Adrenal gland (tissue), 12 donors: Measurements from ENCODE around the gene CRADD. TPM values are rescaled to one million over a fixed set of nuclear protein-coding genes. Genes with fewer than 3 reads are reported as not detected.

Source experiments
- DNase-seq, 7 donors: peaks; one replicate each; pipeline ENCODE4 v3.0.0-alpha.2; 2019 to 2020
- H3K27ac ChIP-seq, 5 donors: fragments of 200-600 bp; sonication (generic) in 4 of 5; 1 replicate in 3 of 5; 2 replicates in 2 of 5; pipeline versions ENCODE4 v1.5.1 to v1.8.0; 2016 to 2020; ENCODE audit warnings: mild to moderate bottlenecking in 1 of 5
- H3K27me3 ChIP-seq: fragments of 200-600 bp; 2 replicates; pipeline ENCODE4 v1.8.0; 2021
- H3K36me3 ChIP-seq, 2 donors: fragments of 200-600 bp; replicated peaks in 1 of 2; 1 replicate in 1 of 2; 2 replicates in 1 of 2; pipeline versions ENCODE4 v1.5.1 to v1.8.0; 2018 to 2022
- H3K4me1 ChIP-seq, 2 donors: fragments of 200-600 bp; replicated peaks in 1 of 2; 1 replicate in 1 of 2; 2 replicates in 1 of 2; pipeline versions ENCODE4 v1.5.1 to v1.8.0; 2018 to 2021
- H3K4me3 ChIP-seq, 4 donors: fragments of 200-600 bp; sonication (generic) in 3 of 4; one replicate each; pipeline ENCODE4 v1.5.1; 2016 to 2018
- H3K9me3 ChIP-seq, 3 donors: fragments of 200-600 bp; sonication (generic) in 1 of 3; replicated peaks in 1 of 3; 1 replicate in 2 of 3; 2 replicates in 1 of 3; pipeline versions ENCODE4 v1.5.1 to v1.8.0; 2016 to 2021
- POLR2A ChIP-seq, 2 donors: fragments of 450-650 bp; IDR thresholded peaks; one replicate each; pipeline ENCODE4 v1.6.1; 2017; ENCODE audit warnings: antibody characterized with exemption in 2 of 2, mild to moderate bottlenecking in 2 of 2, moderate library complexity in 1 of 2
- WGBS, 4 donors: extraction: QIAGEN DNeasy Blood & Tissue Kit in 2 of 4; methylation state at CpG; one replicate each; pipeline versions ENCODE4 v1.1.5 to v1.1.7; 2013 to 2017; 5-methylcytosine and 5-hydroxymethylcytosine counted together
- intact Hi-C, 2 donors: fragments of 100-400 bp; cut with DNase I; formaldehyde crosslinking; loops; one replicate each; pipeline versions ENCODE4 v1.14.1 to v1.15.0; 2022 to 2023
- polyA plus RNA-seq, 3 donors: library from polyadenylated mRNA; stranded (reverse); fragments of 200-250 nt in 2 of 3; fragments of 350-450 nt in 1 of 3; fragmentation: Illumina TruSeq in 1 of 3; extraction: RNeasy Lipid Tissue Mini Kit (QIAGEN cat#74804) in 1 of 3; gene quantifications; one replicate each; pipeline ENCODE4 v1.2.3, GENCODE V29; 2013 to 2014
- total RNA-seq, 9 donors: library from RNA; depleted of rRNA in 4 of 9; stranded (reverse); fragments of >200 nt in 4 of 9; fragments of 120-200 nt in 1 of 9; fragmentation: NEBNext Ultra II Directional in 1 of 9; extraction: Animal tissue kit (Norgen Biotek cat#: 25700) in 1 of 9; gene quantifications; one replicate each; pipeline versions ENCODE4 v1.1.0 to v1.2.4, GENCODE V29; 2013 to 2023
- TF ChIP-seq, protein P1 (sequence below), 6 experiments: fragments of 450-650 bp in 4 of 6; fragments of 200-600 bp in 2 of 6; sonication (generic) in 1 of 6; IDR thresholded peaks; 1 replicate in 5 of 6; 2 replicates in 1 of 6; pipeline versions ENCODE4 v1.5.1 to v1.8.0; 2016 to 2021; ENCODE audit warnings: antibody characterized with exemption in 6 of 6, mild to moderate bottlenecking in 2 of 6, moderate library complexity in 1 of 6
- donor health status: healthy with polysubstance abuse.
- donor health status: Bipolar disorder and iron deficiency.
- donor health status: DM: yes; HTN: yes; CAD: no.
- donor health status: DM: no; HTN: no; CAD: no.
- donor health status: DM: no; HTN: no; CAD: no.
- donor health status: DM: yes; HTN: yes; CAD: no.

Gene CRADD
- total and polyA plus RNA-seq, 12 donors: 7.3 to 70.1 (median 35.8) TPM

DNA sequence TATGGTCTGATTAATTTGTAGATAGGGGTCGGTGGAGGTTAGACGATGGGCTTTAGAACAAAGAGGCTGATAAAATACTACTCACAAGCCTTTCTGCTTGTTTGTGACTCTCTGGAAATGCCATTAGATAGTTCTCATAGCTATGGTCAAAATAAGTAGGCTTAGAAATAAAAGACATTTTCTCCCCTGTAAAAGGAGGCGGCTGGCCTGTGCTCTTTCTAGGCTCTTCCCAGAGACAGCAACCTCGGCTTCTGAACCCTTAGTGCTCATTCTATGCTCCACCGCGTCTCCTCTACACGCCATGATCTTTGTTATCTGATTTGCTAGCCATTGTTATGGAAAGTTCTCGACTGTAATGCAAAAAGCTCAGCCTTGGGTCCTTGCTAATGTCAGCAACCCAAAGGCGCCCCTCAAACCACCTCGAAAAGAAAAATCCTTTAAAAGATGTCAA lies 64.5 kb downstream of the CRADD start:
- no peaks in the 10 kb centered on the region for H3K9me3 ChIP-seq
- H3K36me3 ChIP-seq: no peaks in the 10 kb centered on the region
- 6 to 12% (median 11%) methylated on average over 10 of the region's 10 CpGs for WGBS, 4 donors
- no peak for TF ChIP-seq POLR2A (IDR thresholded peaks at IDR 0.05)
- TF ChIP-seq, protein P1, sequence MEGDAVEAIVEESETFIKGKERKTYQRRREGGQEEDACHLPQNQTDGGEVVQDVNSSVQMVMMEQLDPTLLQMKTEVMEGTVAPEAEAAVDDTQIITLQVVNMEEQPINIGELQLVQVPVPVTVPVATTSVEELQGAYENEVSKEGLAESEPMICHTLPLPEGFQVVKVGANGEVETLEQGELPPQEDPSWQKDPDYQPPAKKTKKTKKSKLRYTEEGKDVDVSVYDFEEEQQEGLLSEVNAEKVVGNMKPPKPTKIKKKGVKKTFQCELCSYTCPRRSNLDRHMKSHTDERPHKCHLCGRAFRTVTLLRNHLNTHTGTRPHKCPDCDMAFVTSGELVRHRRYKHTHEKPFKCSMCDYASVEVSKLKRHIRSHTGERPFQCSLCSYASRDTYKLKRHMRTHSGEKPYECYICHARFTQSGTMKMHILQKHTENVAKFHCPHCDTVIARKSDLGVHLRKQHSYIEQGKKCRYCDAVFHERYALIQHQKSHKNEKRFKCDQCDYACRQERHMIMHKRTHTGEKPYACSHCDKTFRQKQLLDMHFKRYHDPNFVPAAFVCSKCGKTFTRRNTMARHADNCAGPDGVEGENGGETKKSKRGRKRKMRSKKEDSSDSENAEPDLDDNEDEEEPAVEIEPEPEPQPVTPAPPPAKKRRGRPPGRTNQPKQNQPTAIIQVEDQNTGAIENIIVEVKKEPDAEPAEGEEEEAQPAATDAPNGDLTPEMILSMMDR (IDR thresholded peaks at IDR 0.05): no peak
- peak overlapping the region in 2 of 4 donors; percentile 46 to 87 for H3K4me3 ChIP-seq
- peak in 2 of 7 donors; percentile 23 to 29 for DNase-seq
- H3K27me3 ChIP-seq: no peaks in the 10 kb centered on the region
- peak overlapping the region; percentile 58 to 95 (median 89) for H3K27ac ChIP-seq
- H3K4me1 ChIP-seq: peaks cover 7 to 34% of the 10 kb centered on the region in 2 donors
- intact Hi-C loops: loop anchor here (5.0 to 10.0 kb wide), 3 partner anchors 149 to 169 kb away; partner anchors contain the start of gene SOCS2 (in 2 of the 2)

DNA sequence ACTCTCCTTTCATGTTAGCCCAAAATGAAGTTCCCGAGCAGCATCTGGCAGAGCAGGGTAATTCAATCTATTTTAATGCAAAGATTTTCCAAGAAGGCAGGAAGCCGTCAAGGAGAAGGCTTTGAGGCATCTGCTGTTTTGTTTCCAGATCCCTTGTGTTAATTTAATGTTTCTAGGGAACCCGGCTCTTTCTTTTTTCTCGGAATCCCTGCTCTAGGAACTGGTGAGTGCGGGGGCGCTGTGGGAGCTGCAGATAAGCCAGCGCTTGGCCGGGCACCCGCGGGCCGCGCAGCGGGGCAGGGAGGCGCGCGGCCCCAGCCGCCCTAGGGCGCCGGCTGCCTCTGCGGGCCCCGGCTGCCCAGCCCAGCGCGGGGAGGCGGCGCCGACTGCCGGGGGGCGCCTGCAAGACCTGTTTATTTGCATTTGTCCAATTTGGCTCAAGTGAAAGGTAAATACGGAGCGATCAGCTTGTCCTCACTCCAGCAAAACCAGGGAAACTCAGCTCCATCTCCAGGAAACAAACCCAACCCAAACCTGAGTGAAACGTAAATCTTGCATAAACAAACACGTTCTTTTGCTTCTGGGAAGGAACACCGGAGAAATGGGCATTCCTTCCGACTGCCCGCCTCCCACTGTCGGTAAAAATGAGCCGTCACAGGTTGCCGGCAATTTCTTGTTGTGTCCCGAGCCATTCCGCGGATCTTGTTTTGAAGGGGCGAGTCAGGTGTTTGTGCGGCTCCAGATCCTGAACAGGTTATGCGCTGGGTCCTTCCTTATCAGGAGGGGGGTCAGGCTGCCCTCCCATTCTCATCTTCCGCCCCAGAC lies 65.1 kb downstream of the CRADD start:
- H3K27me3 ChIP-seq: no peaks in the 10 kb centered on the region
- peak; percentile 75 to 87 (median 80) for DNase-seq
- WGBS, 4 donors: 0 to 1% (median 0%) methylated on average over 35 to 45 of the region's 45 CpGs
- TF ChIP-seq, protein P1 (IDR thresholded peaks at IDR 0.05): peak in 5 of 6 experiments; percentile 24 to 57 (median 38)
- TF ChIP-seq POLR2A (IDR thresholded peaks at IDR 0.05): peak in 1 of 2 donors; percentile 58
- peaks cover 7 to 36% of the 10 kb centered on the region in 2 donors for H3K4me1 ChIP-seq
- no peaks in the 10 kb centered on the region for H3K9me3 ChIP-seq
- intact Hi-C loops: loop anchor here (5.0 to 10.0 kb wide), 3 partner anchors 150 to 170 kb away; partner anchors contain the start of gene SOCS2 (in 2 of the 2)
- H3K36me3 ChIP-seq: no peaks in the 10 kb centered on the region
- peak overlapping the region; percentile 58 to 95 (median 89) for H3K27ac ChIP-seq
- H3K4me3 ChIP-seq: peak overlapping the region in 3 of 4 donors; percentile 46 to 87 (median 54)

DNA sequence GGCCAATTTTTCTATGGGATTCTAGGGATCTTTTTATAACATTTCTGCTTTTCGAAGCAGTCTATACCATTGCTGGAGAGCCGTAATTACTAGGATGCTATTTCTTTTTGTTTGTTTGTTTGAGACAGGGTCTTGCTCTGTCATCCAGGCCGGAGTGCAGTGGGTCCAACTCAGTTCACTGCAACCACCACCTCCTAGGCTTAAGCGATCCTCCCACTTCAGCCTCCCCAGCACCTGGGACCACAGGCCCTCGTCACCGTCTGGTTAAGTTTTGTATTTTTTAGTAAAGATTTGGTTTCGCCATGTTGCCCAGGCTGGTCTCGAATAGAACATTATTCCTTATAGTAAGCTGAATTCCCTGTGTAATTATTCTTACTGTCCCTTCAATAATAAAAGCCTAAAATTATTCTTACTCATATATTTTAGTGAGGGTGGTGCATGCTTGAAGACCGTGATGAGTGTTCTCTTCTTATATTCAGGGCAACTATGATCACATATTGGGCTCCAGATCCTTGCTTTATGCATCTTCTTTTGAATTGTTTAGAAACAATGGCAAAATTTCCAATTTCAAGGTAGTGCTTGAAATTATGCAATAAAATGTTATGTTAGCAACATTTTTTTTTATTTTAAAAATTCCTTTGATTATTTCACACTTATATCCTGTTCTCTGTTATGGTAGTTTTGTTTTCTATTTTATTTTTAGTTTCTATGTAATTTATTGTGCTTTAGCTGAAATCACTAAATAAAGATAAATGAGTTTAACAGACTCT lies 66.2 kb downstream of the CRADD start:
- TF ChIP-seq, protein P1 (IDR thresholded peaks at IDR 0.05): no peak
- TF ChIP-seq POLR2A (IDR thresholded peaks at IDR 0.05): no peak
- Histone ChIP-seq H3K4me1 (peaks cover 7 to 27% of the 10 kb centered on the region in 2 donors), H3K9me3 (no peaks in the 10 kb centered on the region), H3K4me3 (peak overlapping the region in 1 of 4 donors; percentile 87), H3K36me3 (no peaks in the 10 kb centered on the region), H3K27ac (peak overlapping the region; percentile 22 to 95 (median 89)), H3K27me3 (no peaks in the 10 kb centered on the region)
- 87 to 90% (median 88%) methylated on average over 9 of the region's 9 CpGs for WGBS, 4 donors
- DNase-seq: no peak
- intact Hi-C loops: loop anchor here (5.0 to 10.0 kb wide), 3 partner anchors 151 to 171 kb away; partner anchors contain the start of gene SOCS2 (in 2 of the 2)
